GM23338 (cell line): ENCODE results near the gene CCDC120. TPM values are rescaled to one million over a fixed set of nuclear protein-coding genes. Genes with fewer than 3 reads are reported as not detected.

ENCODE experiments used
- ATAC-seq: fragments of 200-7000 bp; cut with Tn5 transposase; 3 replicates; pipeline ENCODE4 v1.9.1; 2020
- DNase-seq: peaks from one replicate; pipeline ENCODE4 v3.0.0-alpha.2; 2015; ENCODE audit warnings: low spot score
- H2AFZ ChIP-seq: fragments of 200-600 bp; sonication (generic); 2 replicates; pipeline ENCODE4 v1.8.0; 2016; ENCODE audit warnings: antibody characterized with exemption, mild to moderate bottlenecking, moderate library complexity
- H3F3A ChIP-seq: fragments of 200-600 bp; sonication (generic); replicated peaks from 2 replicates; pipeline ENCODE4 v1.8.0; 2017; ENCODE audit warnings: antibody characterized with exemption, mixed run types, low read depth
- H3K27ac ChIP-seq: fragments of 200-600 bp; sonication (generic); 2 replicates; pipeline ENCODE4 v1.6.1; 2016; ENCODE audit warnings: low read depth
- H3K27me3 ChIP-seq: fragments of 200-600 bp; sonication (generic); 2 replicates; pipeline ENCODE4 v1.8.0; 2016; ENCODE audit warnings: mild to moderate bottlenecking, mixed run types, moderate library complexity; ENCODE audit not compliant: insufficient read depth
- H3K36me3 ChIP-seq: fragments of 200-600 bp; sonication (generic); 2 replicates; pipeline ENCODE4 v1.8.0; 2016; ENCODE audit warnings: mild to moderate bottlenecking; ENCODE audit not compliant: insufficient read depth
- H3K4me1 ChIP-seq: fragments of 200-600 bp; sonication (generic); 2 replicates; pipeline ENCODE4 v1.8.0; 2016; ENCODE audit warnings: mild to moderate bottlenecking, moderate library complexity; ENCODE audit not compliant: insufficient read depth
- H3K4me2 ChIP-seq: fragments of 200-600 bp; sonication (generic); 2 replicates; pipeline ENCODE4 v1.7.1; 2017; ENCODE audit warnings: mixed run types
- H3K4me3 ChIP-seq: fragments of 200-600 bp; sonication (generic); 2 replicates; pipeline ENCODE4 v1.6.1; 2016; ENCODE audit warnings: mixed run types
- H3K79me2 ChIP-seq: fragments of 200-600 bp; sonication (generic); replicated peaks from 2 replicates; pipeline ENCODE4 v1.8.0; 2017; ENCODE audit warnings: mild to moderate bottlenecking; ENCODE audit not compliant: insufficient read depth
- H3K9me2 ChIP-seq: fragments of 200-600 bp; sonication (generic); 2 replicates; pipeline ENCODE4 v1.8.0; 2017; ENCODE audit not compliant: insufficient read depth
- H4K20me1 ChIP-seq: fragments of 200-600 bp; sonication (generic); replicated peaks from 2 replicates; pipeline ENCODE4 v1.8.0; 2017; ENCODE audit warnings: mild to moderate bottlenecking; ENCODE audit not compliant: insufficient read depth
- H3K27ac Mint-ChIP-seq: 2 replicates; pipeline ENCODE4 v1.8.0; 2020; ENCODE audit warnings: inconsistent platforms, mild to moderate bottlenecking, moderate library complexity, mixed read lengths
- H3K27me3 Mint-ChIP-seq: 3 replicates; pipeline ENCODE4 v1.8.0; 2022; ENCODE audit warnings: low read depth, mild to moderate bottlenecking, moderate library complexity, mixed read lengths, inconsistent platforms; ENCODE audit not compliant: insufficient read depth, poor library complexity
- H3K36me3 Mint-ChIP-seq: 3 replicates; pipeline ENCODE4 v1.8.0; 2021; ENCODE audit warnings: low read depth, mild to moderate bottlenecking, inconsistent platforms, moderate library complexity, mixed read lengths
- H3K4me1 Mint-ChIP-seq: 3 replicates; pipeline ENCODE4 v1.8.0; 2020; ENCODE audit warnings: mild to moderate bottlenecking, inconsistent platforms, mixed read lengths
- H3K4me3 Mint-ChIP-seq: 3 replicates; pipeline ENCODE4 v1.8.0; 2021; ENCODE audit warnings: moderate library complexity, mild to moderate bottlenecking, inconsistent platforms, mixed read lengths
- H3K9me3 Mint-ChIP-seq: 3 replicates; pipeline ENCODE4 v1.8.0; 2020; ENCODE audit warnings: moderate library complexity, mild to moderate bottlenecking, inconsistent platforms, mixed read lengths
- CREB1 ChIP-seq: fragments of 250-450 bp; sonication (Bioruptor Pico); IDR thresholded peaks from 2 replicates; pipeline ENCODE4 v1.5.0; 2020; ENCODE audit warnings: low read depth, mild to moderate bottlenecking, moderate library complexity
- EZH2 ChIP-seq: fragments of 200-600 bp; sonication (generic); IDR thresholded peaks from one replicate; pipeline ENCODE4 v1.8.0; 2017; ENCODE audit warnings: antibody characterized with exemption, mild to moderate bottlenecking, low read depth; ENCODE audit not compliant: unreplicated experiment
- EZH2phosphoT487 ChIP-seq: fragments of 200-600 bp; sonication (generic); IDR thresholded peaks from one replicate; pipeline ENCODE4 v1.8.1; 2018; ENCODE audit warnings: antibody characterized with exemption; ENCODE audit not compliant: unreplicated experiment
- JUNB ChIP-seq: IDR thresholded peaks from one replicate; pipeline ENCODE4 v1.6.1; 2016; ENCODE audit warnings: antibody characterized with exemption; ENCODE audit not compliant: unreplicated experiment
- NANOG ChIP-seq: IDR thresholded peaks from 2 replicates; pipeline ENCODE4 v1.6.1; 2016; ENCODE audit warnings: antibody characterized with exemption, borderline replicate concordance
- POLR2AphosphoS5 ChIP-seq: IDR thresholded peaks from 2 replicates; pipeline ENCODE4 v1.6.1; 2016; ENCODE audit warnings: antibody characterized with exemption, low read depth
- STAT1 ChIP-seq: IDR thresholded peaks from one replicate; pipeline ENCODE4 v1.6.1; 2016; ENCODE audit warnings: antibody characterized with exemption; ENCODE audit not compliant: unreplicated experiment
- ZNF114 ChIP-seq: fragments of 250-450 bp; sonication (Bioruptor Pico); IDR thresholded peaks from 2 replicates; pipeline ENCODE4 v1.5.0; 2020; ENCODE audit warnings: mild to moderate bottlenecking, moderate library complexity
- ZNF331 ChIP-seq: fragments of 250-450 bp; sonication (Bioruptor Pico); IDR thresholded peaks from 2 replicates; pipeline ENCODE4 v1.5.0; 2020; ENCODE audit warnings: low read depth, mild to moderate bottlenecking, moderate library complexity
- polyA plus RNA-seq: library from polyadenylated mRNA; unstranded; fragments of >200 nt; fragmentation: Nextera tagmentation; extraction: Ambion mirVana; gene quantifications from 2 replicates; pipeline ENCODE4 v1.2.1, GENCODE V29; 2016
- total RNA-seq: library from RNA; depleted of rRNA; stranded (reverse); fragments of >200 nt; shearing (Covaris generic); gene quantifications from 2 replicates; pipeline ENCODE4 v1.2.3, GENCODE V29; 2014
- TF ChIP-seq, protein P1 (sequence below): IDR thresholded peaks from one replicate; pipeline ENCODE4 v1.6.1; 2018; ENCODE audit warnings: antibody characterized with exemption; ENCODE audit not compliant: unreplicated experiment
- TF ChIP-seq, protein P2 (sequence below), 2 experiments: fragments of 200-600 bp in 1 of 2; sonication (generic) in 1 of 2; conservative IDR thresholded peaks; 2 replicates each; pipeline versions ENCODE4 v1.5.1 to v1.6.1; 2016 to 2017; ENCODE audit warnings: antibody characterized with exemption in 2 of 2, low read depth in 2 of 2, mild to moderate bottlenecking in 2 of 2, moderate library complexity in 1 of 2
- TF ChIP-seq, protein P3 (sequence below): fragments of 250-450 bp; sonication (Bioruptor Pico); IDR thresholded peaks from 2 replicates; pipeline ENCODE4 v1.5.0; 2020; ENCODE audit warnings: mild to moderate bottlenecking, moderate library complexity
- TF ChIP-seq, protein P4 (sequence below): IDR thresholded peaks from 2 replicates; pipeline ENCODE4 v1.6.1; 2016; ENCODE audit warnings: antibody characterized with exemption

Gene CCDC120
- total and polyA plus RNA-seq, 2 experiments from 2014 or later: 3.3 to 9.9 TPM

DNA sequence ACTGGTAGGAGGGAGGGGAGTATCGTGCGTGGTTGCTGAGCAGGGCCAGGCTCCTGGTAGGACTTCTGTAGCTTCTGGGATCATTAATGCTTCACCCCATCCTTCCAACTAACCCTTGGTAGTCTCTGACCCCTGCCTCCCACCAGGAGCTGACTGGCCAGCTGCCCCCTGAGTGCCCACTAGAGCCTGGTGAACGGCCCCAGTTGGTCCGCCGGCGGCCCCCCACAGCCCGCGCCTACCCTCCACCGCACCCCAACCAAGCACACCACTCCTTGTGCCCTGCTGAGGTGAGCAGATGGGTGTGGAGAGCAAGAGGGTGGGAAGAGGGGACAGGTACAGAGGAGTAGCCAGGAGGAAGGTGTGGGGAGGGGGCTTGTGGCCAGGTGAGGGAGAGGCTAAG, 4.9 kb downstream of the CCDC120 start:
- Histone ChIP-seq H4K20me1 (no peaks in the 10 kb centered on the region), H3K27me3 (no peaks in the 10 kb centered on the region), H2AFZ (no peak overlapping the region), H3F3A (no peaks in the 10 kb centered on the region), H3K9me2 (no peaks in the 10 kb centered on the region), H3K4me1 (no peaks in the 10 kb centered on the region), H3K27ac (no peak overlapping the region), H3K79me2 (0 out of 2 replicates have a peak, but pooled peaks cover 5% of the 10 kb centered on the region), H3K36me3 (no peaks in the 10 kb centered on the region), H3K4me3 (no peak overlapping the region), H3K4me2 (no peak overlapping the region)
- Mint-ChIP-seq H3K27ac (no peak overlapping the region), H3K27me3 (peaks cover 4% of the 10 kb centered on the region), H3K4me3 (no peak overlapping the region), H3K36me3 (peaks cover 9% of the 10 kb centered on the region; the same call in 2 of the 3 replicates), H3K9me3 (no peaks in the 10 kb centered on the region), H3K4me1 (peaks cover 4% of the 10 kb centered on the region; the same call in 2 of the 3 replicates)
- DNase-seq (no peak), ATAC-seq (no peak)
- TF ChIP-seq, protein P1, sequence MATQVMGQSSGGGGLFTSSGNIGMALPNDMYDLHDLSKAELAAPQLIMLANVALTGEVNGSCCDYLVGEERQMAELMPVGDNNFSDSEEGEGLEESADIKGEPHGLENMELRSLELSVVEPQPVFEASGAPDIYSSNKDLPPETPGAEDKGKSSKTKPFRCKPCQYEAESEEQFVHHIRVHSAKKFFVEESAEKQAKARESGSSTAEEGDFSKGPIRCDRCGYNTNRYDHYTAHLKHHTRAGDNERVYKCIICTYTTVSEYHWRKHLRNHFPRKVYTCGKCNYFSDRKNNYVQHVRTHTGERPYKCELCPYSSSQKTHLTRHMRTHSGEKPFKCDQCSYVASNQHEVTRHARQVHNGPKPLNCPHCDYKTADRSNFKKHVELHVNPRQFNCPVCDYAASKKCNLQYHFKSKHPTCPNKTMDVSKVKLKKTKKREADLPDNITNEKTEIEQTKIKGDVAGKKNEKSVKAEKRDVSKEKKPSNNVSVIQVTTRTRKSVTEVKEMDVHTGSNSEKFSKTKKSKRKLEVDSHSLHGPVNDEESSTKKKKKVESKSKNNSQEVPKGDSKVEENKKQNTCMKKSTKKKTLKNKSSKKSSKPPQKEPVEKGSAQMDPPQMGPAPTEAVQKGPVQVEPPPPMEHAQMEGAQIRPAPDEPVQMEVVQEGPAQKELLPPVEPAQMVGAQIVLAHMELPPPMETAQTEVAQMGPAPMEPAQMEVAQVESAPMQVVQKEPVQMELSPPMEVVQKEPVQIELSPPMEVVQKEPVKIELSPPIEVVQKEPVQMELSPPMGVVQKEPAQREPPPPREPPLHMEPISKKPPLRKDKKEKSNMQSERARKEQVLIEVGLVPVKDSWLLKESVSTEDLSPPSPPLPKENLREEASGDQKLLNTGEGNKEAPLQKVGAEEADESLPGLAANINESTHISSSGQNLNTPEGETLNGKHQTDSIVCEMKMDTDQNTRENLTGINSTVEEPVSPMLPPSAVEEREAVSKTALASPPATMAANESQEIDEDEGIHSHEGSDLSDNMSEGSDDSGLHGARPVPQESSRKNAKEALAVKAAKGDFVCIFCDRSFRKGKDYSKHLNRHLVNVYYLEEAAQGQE: no peak
- TF ChIP-seq, protein P2, sequence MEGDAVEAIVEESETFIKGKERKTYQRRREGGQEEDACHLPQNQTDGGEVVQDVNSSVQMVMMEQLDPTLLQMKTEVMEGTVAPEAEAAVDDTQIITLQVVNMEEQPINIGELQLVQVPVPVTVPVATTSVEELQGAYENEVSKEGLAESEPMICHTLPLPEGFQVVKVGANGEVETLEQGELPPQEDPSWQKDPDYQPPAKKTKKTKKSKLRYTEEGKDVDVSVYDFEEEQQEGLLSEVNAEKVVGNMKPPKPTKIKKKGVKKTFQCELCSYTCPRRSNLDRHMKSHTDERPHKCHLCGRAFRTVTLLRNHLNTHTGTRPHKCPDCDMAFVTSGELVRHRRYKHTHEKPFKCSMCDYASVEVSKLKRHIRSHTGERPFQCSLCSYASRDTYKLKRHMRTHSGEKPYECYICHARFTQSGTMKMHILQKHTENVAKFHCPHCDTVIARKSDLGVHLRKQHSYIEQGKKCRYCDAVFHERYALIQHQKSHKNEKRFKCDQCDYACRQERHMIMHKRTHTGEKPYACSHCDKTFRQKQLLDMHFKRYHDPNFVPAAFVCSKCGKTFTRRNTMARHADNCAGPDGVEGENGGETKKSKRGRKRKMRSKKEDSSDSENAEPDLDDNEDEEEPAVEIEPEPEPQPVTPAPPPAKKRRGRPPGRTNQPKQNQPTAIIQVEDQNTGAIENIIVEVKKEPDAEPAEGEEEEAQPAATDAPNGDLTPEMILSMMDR (conservative IDR thresholded peaks at IDR 0.05; ENCODE audit: low read depth in 2 of 2): no peak
- TF ChIP-seq JUNB (no peak), NANOG (no peak), STAT1 (no peak), POLR2AphosphoS5 (no peak), CREB1 (CRISPR knock-in tag) (no peak), EZH2phosphoT487 (no peak), ZNF114 (no peak), EZH2 (no peak), ZNF331 (no peak)
- TF ChIP-seq, protein P3, sequence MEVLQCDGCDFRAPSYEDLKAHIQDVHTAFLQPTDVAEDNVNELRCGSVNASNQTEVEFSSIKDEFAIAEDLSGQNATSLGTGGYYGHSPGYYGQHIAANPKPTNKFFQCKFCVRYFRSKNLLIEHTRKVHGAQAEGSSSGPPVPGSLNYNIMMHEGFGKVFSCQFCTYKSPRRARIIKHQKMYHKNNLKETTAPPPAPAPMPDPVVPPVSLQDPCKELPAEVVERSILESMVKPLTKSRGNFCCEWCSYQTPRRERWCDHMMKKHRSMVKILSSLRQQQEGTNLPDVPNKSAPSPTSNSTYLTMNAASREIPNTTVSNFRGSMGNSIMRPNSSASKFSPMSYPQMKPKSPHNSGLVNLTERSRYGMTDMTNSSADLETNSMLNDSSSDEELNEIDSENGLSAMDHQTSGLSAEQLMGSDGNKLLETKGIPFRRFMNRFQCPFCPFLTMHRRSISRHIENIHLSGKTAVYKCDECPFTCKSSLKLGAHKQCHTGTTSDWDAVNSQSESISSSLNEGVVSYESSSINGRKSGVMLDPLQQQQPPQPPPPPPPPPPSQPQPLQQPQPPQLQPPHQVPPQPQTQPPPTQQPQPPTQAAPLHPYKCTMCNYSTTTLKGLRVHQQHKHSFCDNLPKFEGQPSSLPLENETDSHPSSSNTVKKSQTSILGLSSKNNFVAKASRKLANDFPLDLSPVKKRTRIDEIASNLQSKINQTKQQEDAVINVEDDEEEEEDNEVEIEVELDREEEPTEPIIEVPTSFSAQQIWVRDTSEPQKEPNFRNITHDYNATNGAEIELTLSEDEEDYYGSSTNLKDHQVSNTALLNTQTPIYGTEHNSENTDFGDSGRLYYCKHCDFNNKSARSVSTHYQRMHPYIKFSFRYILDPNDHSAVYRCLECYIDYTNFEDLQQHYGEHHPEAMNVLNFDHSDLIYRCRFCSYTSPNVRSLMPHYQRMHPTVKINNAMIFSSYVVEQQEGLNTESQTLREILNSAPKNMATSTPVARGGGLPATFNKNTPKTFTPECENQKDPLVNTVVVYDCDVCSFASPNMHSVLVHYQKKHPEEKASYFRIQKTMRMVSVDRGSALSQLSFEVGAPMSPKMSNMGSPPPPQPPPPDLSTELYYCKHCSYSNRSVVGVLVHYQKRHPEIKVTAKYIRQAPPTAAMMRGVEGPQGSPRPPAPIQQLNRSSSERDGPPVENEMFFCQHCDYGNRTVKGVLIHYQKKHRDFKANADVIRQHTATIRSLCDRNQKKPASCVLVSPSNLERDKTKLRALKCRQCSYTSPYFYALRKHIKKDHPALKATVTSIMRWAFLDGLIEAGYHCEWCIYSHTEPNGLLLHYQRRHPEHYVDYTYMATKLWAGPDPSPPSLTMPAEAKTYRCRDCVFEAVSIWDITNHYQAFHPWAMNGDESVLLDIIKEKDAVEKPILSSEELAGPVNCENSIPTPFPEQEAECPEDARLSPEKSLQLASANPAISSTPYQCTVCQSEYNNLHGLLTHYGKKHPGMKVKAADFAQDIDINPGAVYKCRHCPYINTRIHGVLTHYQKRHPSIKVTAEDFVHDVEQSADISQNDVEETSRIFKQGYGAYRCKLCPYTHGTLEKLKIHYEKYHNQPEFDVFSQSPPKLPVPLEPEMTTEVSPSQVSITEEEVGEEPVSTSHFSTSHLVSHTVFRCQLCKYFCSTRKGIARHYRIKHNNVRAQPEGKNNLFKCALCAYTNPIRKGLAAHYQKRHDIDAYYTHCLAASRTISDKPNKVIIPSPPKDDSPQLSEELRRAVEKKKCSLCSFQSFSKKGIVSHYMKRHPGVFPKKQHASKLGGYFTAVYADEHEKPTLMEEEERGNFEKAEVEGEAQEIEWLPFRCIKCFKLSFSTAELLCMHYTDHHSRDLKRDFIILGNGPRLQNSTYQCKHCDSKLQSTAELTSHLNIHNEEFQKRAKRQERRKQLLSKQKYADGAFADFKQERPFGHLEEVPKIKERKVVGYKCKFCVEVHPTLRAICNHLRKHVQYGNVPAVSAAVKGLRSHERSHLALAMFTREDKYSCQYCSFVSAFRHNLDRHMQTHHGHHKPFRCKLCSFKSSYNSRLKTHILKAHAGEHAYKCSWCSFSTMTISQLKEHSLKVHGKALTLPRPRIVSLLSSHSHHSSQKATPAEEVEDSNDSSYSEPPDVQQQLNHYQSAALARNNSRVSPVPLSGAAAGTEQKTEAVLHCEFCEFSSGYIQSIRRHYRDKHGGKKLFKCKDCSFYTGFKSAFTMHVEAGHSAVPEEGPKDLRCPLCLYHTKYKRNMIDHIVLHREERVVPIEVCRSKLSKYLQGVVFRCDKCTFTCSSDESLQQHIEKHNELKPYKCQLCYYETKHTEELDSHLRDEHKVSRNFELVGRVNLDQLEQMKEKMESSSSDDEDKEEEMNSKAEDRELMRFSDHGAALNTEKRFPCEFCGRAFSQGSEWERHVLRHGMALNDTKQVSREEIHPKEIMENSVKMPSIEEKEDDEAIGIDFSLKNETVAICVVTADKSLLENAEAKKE (CRISPR knock-in tag): no peak
- TF ChIP-seq, protein P4, sequence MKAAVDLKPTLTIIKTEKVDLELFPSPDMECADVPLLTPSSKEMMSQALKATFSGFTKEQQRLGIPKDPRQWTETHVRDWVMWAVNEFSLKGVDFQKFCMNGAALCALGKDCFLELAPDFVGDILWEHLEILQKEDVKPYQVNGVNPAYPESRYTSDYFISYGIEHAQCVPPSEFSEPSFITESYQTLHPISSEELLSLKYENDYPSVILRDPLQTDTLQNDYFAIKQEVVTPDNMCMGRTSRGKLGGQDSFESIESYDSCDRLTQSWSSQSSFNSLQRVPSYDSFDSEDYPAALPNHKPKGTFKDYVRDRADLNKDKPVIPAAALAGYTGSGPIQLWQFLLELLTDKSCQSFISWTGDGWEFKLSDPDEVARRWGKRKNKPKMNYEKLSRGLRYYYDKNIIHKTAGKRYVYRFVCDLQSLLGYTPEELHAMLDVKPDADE: no peak
